22Rv1 (cell line): ENCODE results near the gene KLK3.

Experiments
- H3K27ac ChIP-seq: fragments of 450-650 bp; 2 replicates; pipeline ENCODE4 v1.5.1; 2017
- CTCF ChIP-seq: fragments of 450-650 bp; IDR thresholded peaks from 2 replicates; pipeline ENCODE4 v1.5.1; 2017; ENCODE audit warnings: mild to moderate bottlenecking
- ZFX ChIP-seq: fragments of 450-650 bp; IDR thresholded peaks from 2 replicates; pipeline ENCODE4 v1.6.1; 2017; ENCODE audit warnings: antibody characterized with exemption, borderline replicate concordance

KLK3 gene

GRCh38 chr19:50893047-50893736 lies 38.5 kb downstream of the KLK3 start:
- peak overlapping the region; percentile 99 for H3K27ac ChIP-seq
- TF ChIP-seq ZFX (no peak), CTCF (peak; percentile 38)

GRCh38 chr19:50894478-50895356 lies 40.0 kb downstream of the KLK3 start:
- peak overlapping the region; percentile 99 for H3K27ac ChIP-seq
- no peak for TF ChIP-seq ZFX
- no peak for TF ChIP-seq CTCF

GRCh38 chr19:50896089-50896590 lies 41.4 kb downstream of the KLK3 start:
- peak overlapping the region; percentile 99 for H3K27ac ChIP-seq

GRCh38 chr19:50896591-50897190 lies 42.0 kb downstream of the KLK3 start:
- TF ChIP-seq CTCF (no peak), ZFX (no peak)

GRCh38 chr19:50897191-50897607 lies 42.5 kb downstream of the KLK3 start:
- TF ChIP-seq CTCF = no peak
- H3K27ac ChIP-seq = peak overlapping the region; percentile 99

More at GRCh38 chr19:50896591-50897190, 42.0 kb downstream of the KLK3 start:
- peak overlapping the region; percentile 99 for H3K27ac ChIP-seq

GRCh38 chr19:50897612-50898011 lies 42.9 kb downstream of the KLK3 start:
- peak; percentile 45 for TF ChIP-seq CTCF
- TF ChIP-seq ZFX = no peak
- peak overlapping the region; percentile 99 for H3K27ac ChIP-seq

GRCh38 chr19:50898018-50898417 lies 43.3 kb downstream of the KLK3 start:
- peak overlapping the region; percentile 99 for H3K27ac ChIP-seq
- TF ChIP-seq ZFX (no peak), CTCF (no peak)
